Muscle of arm (tissue), 14 donors: ENCODE measurements around the gene NOC3L. TPM values are rescaled to one million over a fixed set of nuclear protein-coding genes. Genes with fewer than 3 reads are reported as not detected.
"Not testable (repeated sequence)": the region's sequence is repeated elsewhere in the genome, so short reads cannot be mapped to it uniquely, and the experiment has no call there.

Source experiments
- DNase-seq: peaks from one replicate; pipeline ENCODE4 v3.0.0-alpha.2; 2013
- long read RNA-seq, 11 donors: transcript quantifications; one replicate each; lab custom pipeline, GENCODE V29; 2026
- polyA plus RNA-seq, 12 donors: library from polyadenylated mRNA; unstranded; fragments of 120-200 nt; gene quantifications; one replicate each; pipeline ENCODE4 v1.2.1, GENCODE V29; 2013; ENCODE audit not compliant: insufficient read length in 12 of 12

Gene NOC3L, protein sequence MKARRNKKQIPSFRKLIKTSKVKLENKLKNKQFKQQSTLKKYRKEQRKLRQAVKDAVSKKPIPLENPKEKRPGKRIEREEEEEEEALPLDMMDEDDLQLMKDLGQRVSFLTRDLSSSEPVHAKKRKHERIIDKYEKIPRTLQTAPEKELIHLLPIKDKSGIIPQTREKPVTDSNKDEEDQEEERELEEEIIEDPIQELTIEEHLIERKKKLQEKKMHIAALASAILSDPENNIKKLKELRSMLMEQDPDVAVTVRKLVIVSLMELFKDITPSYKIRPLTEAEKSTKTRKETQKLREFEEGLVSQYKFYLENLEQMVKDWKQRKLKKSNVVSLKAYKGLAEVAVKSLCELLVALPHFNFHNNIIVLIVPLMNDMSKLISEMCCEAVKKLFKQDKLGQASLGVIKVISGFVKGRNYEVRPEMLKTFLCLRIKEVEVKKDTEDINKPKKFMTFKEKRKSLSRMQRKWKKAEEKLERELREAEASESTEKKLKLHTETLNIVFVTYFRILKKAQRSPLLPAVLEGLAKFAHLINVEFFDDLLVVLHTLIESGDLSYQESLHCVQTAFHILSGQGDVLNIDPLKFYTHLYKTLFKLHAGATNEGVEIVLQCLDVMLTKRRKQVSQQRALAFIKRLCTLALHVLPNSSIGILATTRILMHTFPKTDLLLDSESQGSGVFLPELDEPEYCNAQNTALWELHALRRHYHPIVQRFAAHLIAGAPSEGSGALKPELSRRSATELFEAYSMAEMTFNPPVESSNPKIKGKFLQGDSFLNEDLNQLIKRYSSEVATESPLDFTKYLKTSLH
- 10 to 100 TPM in 10 of 12 donors, 1 to 10 TPM in 1, not detected in 1; 7.9 to 23.2 (median 16.7) TPM for polyA plus RNA-seq
- long read RNA-seq, donor 1, partial matches to known transcripts: 6 of 7 reads
- long read RNA-seq, donor 1, other reads (novel, unspliced or antisense): 0 of 7 reads
- long read RNA-seq, donor 2, partial matches to known transcripts: 0 of 2 reads
- long read RNA-seq, donor 2, other reads (novel, unspliced or antisense): 0 of 2 reads
- long read RNA-seq, donor 3, partial matches to known transcripts: 0 of 2 reads
- long read RNA-seq, donor 3, other reads (novel, unspliced or antisense): 0 of 2 reads
- long read RNA-seq, donor 4, partial matches to known transcripts: 0 of 1 reads
- long read RNA-seq, donor 4, other reads (novel, unspliced or antisense): 0 of 1 reads
- long read RNA-seq, donor 5: 0 reads
- long read RNA-seq, donor 6, partial matches to known transcripts: 0 of 1 reads
- long read RNA-seq, donor 6, other reads (novel, unspliced or antisense): 0 of 1 reads
- long read RNA-seq, donor 7, partial matches to known transcripts: 0 of 2 reads
- long read RNA-seq, donor 7, other reads (novel, unspliced or antisense): 0 of 2 reads
- long read RNA-seq, donor 8, partial matches to known transcripts: 0 of 3 reads
- long read RNA-seq, donor 8, other reads (novel, unspliced or antisense): 0 of 3 reads
- long read RNA-seq, donor 9: 0 reads
- long read RNA-seq, donor 10: 0 reads
- long read RNA-seq, donor 11, partial matches to known transcripts: 10 of 14 reads
- long read RNA-seq, donor 11, other reads (novel, unspliced or antisense): 0 of 14 reads

DNA sequence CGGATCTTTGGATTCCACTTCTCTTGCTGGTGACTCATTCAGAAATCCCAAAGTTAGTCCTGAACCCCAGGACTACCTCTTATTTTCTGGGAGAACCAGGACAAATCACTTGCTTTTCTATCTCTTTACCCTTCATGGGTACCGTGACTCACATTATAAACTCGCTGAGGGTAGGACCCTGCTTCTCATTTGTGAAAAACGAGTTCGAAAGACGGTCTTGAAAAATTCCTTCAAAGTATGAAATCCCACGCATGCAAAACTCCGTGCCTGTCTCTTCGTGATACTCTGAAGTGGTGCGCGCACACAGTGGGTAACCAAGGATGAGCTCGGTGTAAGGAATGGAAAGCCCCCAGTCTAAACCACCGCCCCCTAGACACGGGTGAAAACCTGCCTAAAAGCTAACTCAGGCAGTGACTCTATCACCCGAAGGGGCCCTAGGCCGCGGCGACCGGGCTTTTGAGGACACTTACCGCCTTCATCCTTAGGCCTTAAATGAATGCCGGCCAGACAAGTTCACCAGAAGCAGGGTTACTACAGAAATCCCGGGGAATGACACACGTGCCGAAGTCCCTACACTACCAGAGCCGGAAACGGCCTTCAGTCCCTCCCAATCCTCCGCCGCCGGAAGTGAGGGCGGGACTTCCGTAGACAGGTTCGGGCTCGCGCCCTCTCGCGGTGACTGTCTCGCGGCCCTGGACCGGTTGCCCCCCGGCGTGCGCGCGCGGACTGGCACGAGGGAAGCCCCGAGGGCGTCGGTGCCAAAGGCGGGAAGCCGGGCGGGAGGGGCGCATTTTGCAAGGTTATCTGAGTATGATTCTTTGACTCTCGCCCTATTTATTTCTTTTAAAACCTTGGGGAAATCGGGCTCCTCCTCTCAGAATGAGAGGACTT is at the start of gene NOC3L:
TSS of gene NOC3L (minus strand) at position 580 of the 891 bp plus-strand sequence. CDS start at position 479, 101 bp downstream.
- peak; percentile 96 for DNase-seq

DNA sequence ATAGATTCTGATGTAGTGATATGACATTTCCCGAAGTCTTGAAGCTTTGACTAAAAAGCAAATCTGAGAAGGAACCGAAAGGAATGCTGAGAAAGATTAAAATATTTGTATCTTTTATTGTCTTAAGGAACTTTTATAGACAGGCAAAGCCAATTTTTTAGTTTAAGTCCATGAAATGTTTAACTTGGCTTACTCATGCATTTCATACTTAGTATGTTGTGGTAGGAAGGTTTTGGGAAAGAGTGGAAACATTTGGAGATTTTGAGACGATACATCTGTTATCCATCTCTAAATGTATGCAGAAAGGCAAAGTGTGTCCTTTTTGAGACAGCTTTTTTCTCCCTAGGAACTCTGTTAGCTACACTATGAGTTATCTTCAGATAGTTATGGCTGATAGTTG is 49.7 kb upstream of the NOC3L start:
- DNase-seq: no peak

DNA sequence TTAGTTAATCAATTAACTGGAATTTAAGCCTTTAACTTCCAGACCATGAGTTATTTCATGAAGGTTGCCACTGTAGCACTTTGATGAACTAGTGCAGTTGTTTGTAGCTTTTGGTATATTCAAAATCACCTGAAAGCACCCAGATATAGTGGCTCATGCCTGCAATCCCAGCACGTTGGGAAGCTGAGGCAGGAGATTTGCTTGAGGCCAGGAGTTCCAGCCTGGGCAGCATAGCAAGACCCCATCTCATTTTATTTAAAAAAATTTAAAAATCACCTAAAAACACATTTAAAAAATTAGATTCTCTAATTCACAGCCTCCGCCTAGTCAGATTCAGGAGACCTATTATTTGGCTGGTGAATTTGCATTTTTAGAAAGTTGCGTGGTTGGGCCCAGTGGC is 48.6 kb upstream of the NOC3L start:
- no peak for DNase-seq

DNA sequence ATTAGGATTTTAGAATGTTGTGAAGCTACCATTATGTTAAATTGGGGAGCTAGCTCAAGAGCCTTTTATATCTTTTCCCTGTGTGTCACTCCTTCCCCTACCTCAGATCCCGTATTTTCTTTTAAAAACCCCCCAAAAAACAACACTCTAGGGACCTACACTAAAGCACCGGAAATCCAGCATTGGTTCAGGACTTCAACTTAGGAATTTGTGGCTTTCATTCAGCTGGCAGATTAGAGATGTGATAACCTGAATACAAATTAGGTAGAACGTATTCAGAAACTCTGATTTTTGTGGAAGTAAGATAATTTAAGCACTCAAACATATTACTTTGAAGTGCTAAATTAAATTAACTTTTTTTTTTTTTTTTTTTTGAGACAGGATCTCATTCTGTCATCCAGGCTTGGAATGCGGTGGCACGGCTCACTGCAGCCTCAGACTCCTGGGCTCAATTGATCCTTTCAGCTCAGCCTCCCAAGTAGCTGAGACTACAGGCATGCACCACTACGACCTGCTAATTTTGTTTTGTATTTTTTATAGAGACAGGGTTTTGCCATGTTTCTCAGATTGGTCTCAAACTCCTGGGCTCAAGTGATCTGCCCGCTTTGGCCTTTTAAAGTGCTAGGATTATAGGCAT is 46.4 kb upstream of the NOC3L start:
- no peak for DNase-seq

DNA sequence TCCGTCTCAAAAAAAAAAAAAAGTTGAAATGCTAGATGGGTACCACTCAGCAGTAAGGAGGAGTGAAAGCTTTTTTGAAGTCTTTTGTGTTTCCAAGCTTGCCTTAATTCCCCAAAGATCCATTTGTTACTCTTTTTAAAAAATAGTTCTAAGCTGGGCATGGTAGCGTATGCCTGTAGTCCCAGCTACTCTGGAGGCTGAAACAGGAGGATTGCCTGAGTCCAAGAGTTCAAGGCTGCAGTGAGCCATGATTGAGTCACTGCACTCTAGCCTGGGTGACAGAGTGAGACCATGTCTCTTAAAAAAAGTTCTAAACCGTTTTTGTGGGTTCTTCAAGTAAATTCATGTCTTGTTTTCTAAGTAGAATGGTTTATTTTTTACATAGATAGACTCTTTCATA is 44.9 kb upstream of the NOC3L start:
- no peak for DNase-seq

DNA sequence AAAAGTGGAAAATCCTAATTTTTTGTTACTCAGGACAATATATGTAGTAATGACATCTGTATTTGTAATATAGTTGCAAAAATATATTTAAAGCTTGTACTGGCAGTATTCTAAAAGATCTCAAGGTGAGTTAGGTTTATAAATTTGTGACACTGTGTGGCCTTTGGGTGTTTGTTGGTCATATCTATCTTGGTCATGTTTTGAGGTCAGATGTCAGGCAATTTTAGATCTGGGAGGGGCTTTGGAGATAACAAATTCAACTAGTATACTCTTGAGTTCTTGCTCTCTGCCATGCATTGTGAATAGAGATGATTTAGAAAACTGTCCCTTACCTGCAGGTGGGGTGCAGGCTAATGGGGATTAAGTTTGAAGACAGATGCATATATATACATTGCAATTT is 42.7 kb upstream of the NOC3L start:
- no peak for DNase-seq

DNA sequence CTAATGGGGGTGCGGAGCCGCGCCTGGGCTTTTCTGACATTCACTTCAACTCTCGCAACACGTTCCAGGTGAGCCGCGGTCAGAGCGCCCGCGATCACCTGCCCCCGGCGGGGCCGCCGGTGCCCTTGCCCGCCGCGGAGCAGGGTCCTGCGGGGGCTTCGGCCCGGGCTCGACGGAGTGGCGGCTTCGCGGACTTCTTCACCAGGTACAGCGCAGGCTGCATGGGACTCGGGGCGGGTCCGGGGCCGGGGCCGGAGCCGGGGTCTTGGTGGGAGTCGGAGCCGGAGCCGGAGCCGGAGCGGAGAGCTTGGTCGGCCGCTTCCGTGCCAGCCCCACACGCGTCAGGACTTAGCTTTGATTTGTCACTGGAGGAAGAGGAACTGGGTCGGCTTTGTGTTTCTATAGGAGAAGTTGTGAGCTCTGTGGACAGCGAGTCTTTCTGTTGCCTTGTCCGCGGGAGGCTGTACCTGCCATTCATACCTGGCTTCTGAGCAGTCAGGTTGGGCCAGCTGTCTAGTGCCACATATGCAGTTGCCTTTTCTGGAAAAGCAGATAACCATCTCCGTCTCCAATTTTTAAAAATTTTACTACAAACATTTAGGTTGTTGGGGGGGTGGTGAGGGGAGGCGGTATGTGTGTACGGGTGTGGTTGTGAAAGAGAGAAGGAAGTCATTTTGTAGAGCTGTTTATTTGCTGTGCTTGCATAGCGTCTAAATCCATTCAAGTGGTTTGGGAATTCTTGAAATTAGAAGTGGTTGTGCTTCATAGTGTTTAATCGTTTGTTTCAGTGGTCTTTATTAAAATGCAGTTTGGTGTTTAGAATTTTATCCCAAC is 40.9 kb upstream of the NOC3L start:
- DNase-seq: peak; percentile 72

DNA sequence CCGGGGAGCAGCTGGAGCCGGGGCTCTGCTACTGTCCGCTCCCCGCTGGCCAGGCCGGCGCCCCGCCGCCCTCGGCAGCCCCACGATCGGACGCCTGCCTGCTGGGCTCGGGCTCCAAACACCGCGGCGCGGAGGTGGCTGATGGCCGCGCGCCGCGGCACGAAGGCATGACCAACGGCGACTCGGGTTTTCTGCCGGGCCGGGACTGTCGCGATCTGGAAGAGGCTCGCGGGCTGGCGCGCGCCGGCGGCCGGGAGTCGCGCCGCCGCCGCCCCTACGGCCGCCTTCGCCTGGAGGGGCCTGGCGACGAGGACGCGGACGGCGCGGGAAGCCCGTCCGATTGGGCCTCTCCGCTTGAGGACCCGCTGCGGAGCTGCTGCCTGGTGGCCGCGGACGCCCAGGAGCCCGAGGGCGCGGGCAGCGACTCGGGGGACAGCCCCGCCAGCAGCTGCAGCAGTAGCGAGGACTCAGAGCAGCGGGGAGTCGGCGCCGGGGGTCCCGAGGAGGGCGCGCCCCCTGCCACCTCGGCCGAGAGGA is 40.2 kb upstream of the NOC3L start:
- no peak for DNase-seq

DNA sequence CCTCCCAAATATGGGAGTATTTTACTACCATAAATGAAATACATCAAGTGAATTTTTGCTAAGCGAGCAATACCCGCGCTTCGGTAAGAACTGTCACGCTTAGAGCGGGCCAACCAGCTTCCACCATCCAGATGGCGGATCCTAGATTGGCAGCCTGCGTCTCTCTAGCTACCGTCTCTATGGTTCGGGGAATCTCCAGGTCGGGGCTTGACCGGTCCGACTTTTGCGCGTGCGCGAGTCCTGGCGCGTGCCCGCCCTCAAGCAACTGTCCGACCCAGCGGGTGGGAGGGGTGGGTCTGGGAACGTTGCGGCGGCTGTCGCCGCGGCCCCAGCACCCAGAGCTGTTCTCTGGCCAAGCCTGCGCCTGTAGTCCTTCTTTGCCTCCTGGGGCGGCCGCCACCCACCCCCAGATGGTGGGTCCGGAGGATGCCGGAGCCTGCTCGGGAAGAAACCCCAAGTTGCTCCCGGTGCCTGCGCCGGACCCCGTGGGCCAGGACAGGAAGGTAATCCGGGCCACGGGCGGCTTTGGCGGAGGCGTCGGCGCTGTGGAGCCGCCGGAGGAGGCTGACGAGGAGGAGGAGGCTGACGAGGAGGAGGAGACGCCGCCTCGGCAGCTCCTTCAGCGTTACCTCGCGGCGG is 39.6 kb upstream of the NOC3L start, which contains the start of gene TBC1D12:
TSS of gene TBC1D12 (plus strand) at position 338 of the 639 bp plus-strand sequence. CDS start at position 411, 73 bp downstream.
- peak; percentile 97 for DNase-seq

DNA sequence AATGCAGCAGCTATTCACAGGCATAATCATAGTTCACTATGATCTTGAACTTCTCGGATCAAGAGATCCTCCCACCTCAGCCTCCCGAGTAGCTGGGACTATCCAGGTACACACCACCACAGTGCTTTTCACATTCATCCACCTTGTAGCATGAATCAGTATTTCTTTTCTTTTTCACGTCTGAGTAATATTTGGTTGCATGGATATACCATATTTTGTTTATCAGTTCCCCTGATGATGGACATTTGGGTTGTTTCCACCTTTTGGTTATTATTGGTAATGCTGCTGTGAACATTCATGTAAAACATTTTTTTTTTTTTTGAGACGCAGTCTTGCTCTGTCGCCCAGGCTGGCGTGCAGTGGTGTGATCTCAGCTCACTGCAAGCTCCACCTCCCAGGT is 36.0 kb upstream of the NOC3L start:
- no peak for DNase-seq

DNA sequence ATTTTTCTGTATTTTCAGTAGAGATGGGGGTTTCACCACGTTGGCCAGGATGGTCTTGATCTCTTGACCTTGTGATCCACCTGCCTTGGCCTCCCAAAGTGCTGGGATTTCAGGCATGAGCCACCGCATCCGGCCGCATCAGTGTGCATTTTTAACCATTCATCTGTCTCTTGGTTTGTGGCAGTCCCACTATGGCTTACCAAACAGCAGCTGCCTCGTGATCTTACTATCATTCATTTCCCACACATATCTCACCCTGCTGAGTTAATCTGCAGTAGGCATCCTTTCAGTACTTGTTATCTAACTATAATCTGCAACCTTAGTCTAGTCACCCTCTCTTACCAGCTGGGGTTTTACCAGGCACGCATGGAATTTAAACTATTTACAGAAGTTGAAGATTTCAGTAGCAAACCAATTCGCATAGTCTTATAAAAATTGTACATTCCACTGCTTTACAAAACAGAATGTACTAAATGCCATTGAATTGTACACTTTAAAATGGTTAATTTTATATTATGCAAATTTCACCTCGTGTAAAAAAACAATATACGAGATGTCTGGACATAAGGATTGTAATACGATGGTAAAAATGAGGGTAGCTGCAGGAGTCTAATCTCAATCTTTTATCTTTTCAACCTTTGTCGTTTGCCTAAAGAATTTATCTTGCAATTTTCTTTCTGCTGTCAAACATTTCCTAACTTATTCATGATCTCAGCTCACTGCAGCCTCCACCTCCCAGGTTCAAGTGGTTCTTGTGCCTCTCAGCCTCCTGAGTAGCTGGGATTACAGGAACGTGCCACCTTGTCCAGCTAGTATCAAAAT is 35.0 kb upstream of the NOC3L start:
- no peak for DNase-seq

DNA sequence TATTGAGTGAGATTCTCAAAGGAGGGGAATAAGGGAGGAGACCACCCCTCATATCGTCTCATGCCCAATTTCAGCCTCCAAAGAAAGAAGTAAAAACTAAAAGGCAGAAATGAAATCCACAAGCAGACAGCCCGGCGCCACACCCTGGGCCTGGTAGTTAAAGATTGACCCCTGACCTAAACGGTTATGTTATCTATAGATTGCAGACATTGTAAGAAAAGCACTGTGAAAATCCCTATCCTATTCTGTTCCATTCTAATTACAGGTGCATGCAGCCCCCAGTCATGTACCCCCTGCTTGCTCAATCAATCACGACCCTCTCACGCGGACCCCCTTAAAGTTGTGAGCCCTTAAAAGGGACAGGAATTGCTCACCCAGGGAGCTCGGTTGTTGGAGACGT is 29.4 kb upstream of the NOC3L start:
- DNase-seq: not testable (repeated sequence)

DNA sequence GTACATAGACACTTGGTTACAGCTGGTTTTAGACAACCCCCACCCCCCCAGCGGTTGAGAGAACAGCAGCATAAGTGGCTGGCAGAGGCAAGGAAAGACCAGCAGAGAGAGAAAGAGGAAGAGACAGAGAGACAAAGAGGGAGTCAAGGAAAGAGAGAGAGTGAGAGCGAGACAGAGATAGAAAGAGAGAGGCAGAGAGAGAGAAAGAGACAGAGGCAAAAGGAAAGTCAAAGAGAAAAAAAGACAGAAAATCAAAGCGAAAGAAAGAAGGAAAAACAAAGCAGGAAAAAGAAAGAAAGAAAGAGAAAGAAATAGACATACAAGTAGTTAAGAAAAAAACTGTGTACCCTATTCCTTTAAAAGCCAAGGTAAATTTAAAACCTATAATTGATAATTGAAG is 23.0 kb upstream of the NOC3L start:
- not testable (repeated sequence) for DNase-seq

DNA sequence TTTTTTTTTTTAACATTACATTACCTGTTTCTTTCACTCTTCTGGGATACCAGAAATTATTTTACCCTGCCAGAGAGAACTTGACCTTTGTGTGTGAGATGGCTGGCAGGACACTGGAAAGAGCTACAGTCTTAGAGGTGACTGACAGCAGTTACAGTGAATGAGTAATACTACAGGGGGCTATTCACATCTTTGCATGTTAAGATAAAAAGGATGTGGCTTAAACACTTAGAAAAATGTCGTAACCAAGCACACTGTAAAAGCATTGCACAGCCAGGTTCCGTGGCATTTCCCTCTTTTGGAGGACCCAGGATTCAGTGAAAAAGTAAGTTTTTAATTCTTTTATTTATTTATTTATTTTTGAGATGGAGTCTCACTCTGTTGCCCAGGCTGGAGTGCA is 20.8 kb upstream of the NOC3L start:
- no peak for DNase-seq

DNA sequence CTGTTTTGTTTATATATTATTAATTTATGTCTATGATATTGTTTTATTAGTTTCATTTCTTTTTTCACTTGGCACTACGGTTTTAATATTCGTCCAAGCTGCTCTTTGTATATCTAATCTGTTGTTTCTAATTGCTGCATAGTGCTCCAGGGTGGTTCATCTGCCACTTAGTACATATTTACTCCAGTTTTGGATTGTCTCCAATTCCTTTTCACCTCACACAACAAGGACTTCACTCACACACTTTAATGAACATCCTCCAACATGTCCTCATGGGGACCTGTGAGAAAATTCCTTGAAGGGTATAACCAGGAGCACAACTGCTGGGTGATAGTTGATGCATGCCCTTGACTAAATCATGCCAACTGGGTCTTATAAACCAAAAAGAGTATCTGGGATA is 14.1 kb upstream of the NOC3L start:
- no peak for DNase-seq

DNA sequence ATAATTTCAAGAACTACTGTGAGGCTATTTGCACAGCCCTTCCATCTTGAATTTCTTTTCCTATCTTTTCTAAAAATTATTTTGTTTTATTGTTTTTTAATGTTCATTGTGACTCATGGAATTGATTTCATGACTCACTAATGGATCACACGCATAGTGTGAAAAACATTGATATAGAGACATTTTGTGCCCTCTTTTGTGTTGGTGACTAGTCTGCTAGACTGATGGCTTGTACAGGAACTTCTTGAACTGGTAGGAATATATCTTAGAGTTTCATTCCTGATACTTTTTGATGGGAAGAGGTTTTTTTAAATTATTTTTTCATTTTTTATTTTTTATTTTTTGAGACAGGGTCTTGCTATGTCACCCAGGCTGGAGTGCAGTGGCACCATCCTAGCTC is 12.6 kb upstream of the NOC3L start:
- no peak for DNase-seq

DNA sequence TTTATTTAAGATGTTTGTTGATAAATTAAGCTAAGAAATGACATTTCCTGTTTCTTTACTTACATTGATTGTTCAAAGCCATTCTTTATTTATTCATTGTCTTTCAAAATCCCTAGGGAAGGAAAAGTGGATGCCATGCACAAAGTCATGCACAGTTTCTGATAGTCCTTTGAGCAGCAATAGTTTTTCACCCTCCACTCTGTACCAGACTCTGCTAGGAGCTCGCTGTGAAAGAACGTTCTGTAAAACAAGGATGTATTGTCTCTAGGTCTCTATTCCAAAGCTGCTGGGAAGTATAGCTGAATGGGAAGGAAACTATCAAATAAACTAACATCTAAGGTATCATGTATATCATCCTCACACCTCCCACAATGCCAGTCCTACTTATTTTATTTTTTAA is 7.8 kb upstream of the NOC3L start:
- DNase-seq: no peak
